ENCODE measurements around the gene TTC21A.

GRCh38 chr3:39187372-39188155, 80.1 kb downstream of the TTC21A start:
- TF ChIP-seq CTCF (optimal IDR thresholded peaks at IDR 0.05 in 1 of 3, IDR thresholded peaks at IDR 0.05 in 1 of 3, conservative IDR thresholded peaks at IDR 0.05 in 1 of 3; ENCODE audit: extremely low read depth in 1 of 3, insufficient read depth in 2 of 3, low read length in 3 of 3) (no peak), EZH2 (IDR thresholded peaks at IDR 0.05; ENCODE audit: low read length) (no peak)
